ENCODE results near the gene MAP4K1.

- TF ChIP-seq, protein P1, sequence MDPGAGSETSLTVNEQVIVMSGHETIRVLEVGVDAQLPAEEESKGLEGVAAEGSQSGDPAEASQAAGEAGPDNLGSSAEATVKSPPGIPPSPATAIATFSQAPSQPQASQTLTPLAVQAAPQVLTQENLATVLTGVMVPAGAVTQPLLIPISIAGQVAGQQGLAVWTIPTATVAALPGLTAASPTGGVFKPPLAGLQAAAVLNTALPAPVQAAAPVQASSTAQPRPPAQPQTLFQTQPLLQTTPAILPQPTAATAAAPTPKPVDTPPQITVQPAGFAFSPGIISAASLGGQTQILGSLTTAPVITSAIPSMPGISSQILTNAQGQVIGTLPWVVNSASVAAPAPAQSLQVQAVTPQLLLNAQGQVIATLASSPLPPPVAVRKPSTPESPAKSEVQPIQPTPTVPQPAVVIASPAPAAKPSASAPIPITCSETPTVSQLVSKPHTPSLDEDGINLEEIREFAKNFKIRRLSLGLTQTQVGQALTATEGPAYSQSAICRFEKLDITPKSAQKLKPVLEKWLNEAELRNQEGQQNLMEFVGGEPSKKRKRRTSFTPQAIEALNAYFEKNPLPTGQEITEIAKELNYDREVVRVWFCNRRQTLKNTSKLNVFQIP (CRISPR knock-in tag; IDR thresholded peaks at IDR 0.05; ENCODE audit: borderline replicate concordance, low read depth) = no peak
- TF ChIP-seq, protein P2, sequence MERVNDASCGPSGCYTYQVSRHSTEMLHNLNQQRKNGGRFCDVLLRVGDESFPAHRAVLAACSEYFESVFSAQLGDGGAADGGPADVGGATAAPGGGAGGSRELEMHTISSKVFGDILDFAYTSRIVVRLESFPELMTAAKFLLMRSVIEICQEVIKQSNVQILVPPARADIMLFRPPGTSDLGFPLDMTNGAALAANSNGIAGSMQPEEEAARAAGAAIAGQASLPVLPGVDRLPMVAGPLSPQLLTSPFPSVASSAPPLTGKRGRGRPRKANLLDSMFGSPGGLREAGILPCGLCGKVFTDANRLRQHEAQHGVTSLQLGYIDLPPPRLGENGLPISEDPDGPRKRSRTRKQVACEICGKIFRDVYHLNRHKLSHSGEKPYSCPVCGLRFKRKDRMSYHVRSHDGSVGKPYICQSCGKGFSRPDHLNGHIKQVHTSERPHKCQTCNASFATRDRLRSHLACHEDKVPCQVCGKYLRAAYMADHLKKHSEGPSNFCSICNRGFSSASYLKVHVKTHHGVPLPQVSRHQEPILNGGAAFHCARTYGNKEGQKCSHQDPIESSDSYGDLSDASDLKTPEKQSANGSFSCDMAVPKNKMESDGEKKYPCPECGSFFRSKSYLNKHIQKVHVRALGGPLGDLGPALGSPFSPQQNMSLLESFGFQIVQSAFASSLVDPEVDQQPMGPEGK (CRISPR knock-in tag; IDR thresholded peaks at IDR 0.05; ENCODE audit: borderline replicate concordance) = no peak
- TF ChIP-seq ARNTL (CRISPR knock-in tag; IDR thresholded peaks at IDR 0.05; ENCODE audit: borderline replicate concordance, low read depth) (no peak), ZNF565 (CRISPR knock-in tag; conservative IDR thresholded peaks at IDR 0.05; ENCODE audit: low read depth) (no peak), SNAI2 (CRISPR knock-in tag; IDR thresholded peaks at IDR 0.05) (no peak), BACH2 (CRISPR knock-in tag; IDR thresholded peaks at IDR 0.05; ENCODE audit: borderline replicate concordance) (no peak), GLIS3 (CRISPR knock-in tag; IDR thresholded peaks at IDR 0.05) (no peak), ZFP3 (CRISPR knock-in tag; IDR thresholded peaks at IDR 0.05) (no peak)
- TF ChIP-seq, protein P3, sequence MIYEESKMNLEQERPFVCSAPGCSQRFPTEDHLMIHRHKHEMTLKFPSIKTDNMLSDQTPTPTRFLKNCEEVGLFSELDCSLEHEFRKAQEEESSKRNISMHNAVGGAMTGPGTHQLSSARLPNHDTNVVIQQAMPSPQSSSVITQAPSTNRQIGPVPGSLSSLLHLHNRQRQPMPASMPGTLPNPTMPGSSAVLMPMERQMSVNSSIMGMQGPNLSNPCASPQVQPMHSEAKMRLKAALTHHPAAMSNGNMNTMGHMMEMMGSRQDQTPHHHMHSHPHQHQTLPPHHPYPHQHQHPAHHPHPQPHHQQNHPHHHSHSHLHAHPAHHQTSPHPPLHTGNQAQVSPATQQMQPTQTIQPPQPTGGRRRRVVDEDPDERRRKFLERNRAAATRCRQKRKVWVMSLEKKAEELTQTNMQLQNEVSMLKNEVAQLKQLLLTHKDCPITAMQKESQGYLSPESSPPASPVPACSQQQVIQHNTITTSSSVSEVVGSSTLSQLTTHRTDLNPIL (CRISPR knock-in tag; IDR thresholded peaks at IDR 0.05; ENCODE audit: low read depth) = no peak
These were observed 43.0 kb upstream of the MAP4K1 start for GRCh38 chr19:38660724-38661123.
